Gastrocnemius medialis (tissue), 4 donors: ENCODE measurements around the gene MPPED2. TPM values are rescaled to one million over a fixed set of nuclear protein-coding genes. Genes with fewer than 3 reads are reported as not detected.

Source experiments
- ATAC-seq, 2 donors: fragments of 150-250 bp; one replicate each; pipeline ENCODE4 v1.9.1; 2016
- DNase-seq, 2 donors: peaks; one replicate each; pipeline ENCODE4 v3.0.0-alpha.2; 2019
- H3K27ac ChIP-seq, 4 donors: fragments of 200-600 bp; sonication (generic); 1 replicate in 1 of 4; 2 replicates in 3 of 4; pipeline ENCODE4 v1.5.1; 2016 to 2018; ENCODE audit warnings: mild to moderate bottlenecking in 2 of 4, moderate library complexity in 1 of 4
- H3K27me3 ChIP-seq, 3 donors: fragments of 200-600 bp; sonication (generic) in 2 of 3; 1 replicate in 1 of 3; 2 replicates in 2 of 3; pipeline versions ENCODE4 v1.5.1 to v1.6.0; 2016 to 2019; ENCODE audit warnings: mild to moderate bottlenecking in 1 of 3, moderate library complexity in 1 of 3
- H3K36me3 ChIP-seq, 2 donors: fragments of 200-600 bp; sonication (generic) in 1 of 2; one replicate each; pipeline ENCODE4 v1.5.1; 2017 to 2018
- H3K4me1 ChIP-seq, 2 donors: fragments of 200-600 bp; sonication (generic) in 1 of 2; one replicate each; pipeline ENCODE4 v1.5.1; 2016 to 2017; ENCODE audit warnings: mild to moderate bottlenecking in 2 of 2
- H3K4me3 ChIP-seq, 4 donors: fragments of 200-600 bp; sonication (generic) in 3 of 4; 1 replicate in 1 of 4; 2 replicates in 3 of 4; pipeline ENCODE4 v1.5.1; 2016 to 2019; ENCODE audit warnings: mild to moderate bottlenecking in 2 of 4
- H3K9me3 ChIP-seq, 3 donors: fragments of 200-600 bp; sonication (generic) in 2 of 3; 1 replicate in 1 of 3; 2 replicates in 2 of 3; pipeline ENCODE4 v1.5.1; 2016 to 2019
- CTCF ChIP-seq, 5 experiments: fragments of 450-650 bp in 3 of 5; fragments of 200-600 bp in 2 of 5; sonication (generic) in 2 of 5; IDR thresholded peaks in 4 of 5; conservative IDR thresholded peaks in 1 of 5; 1 replicate in 4 of 5; 2 replicates in 1 of 5; pipeline ENCODE4 v1.5.1; 2016 to 2019; ENCODE audit warnings: antibody characterized with exemption in 5 of 5, mild to moderate bottlenecking in 3 of 5, moderate library complexity in 3 of 5
- POLR2A ChIP-seq, 2 donors: fragments of 450-650 bp; IDR thresholded peaks; one replicate each; pipeline ENCODE4 v1.6.1; 2017; ENCODE audit warnings: antibody characterized with exemption in 2 of 2, mild to moderate bottlenecking in 2 of 2, moderate library complexity in 2 of 2
- in situ Hi-C, 4 donors: fragments of 200-750 bp; cut with MboI; loops; one replicate each; pipeline versions ENCODE4 v1.15.0 to v1.8.0; 2017; ENCODE audit warnings: low sequenced_read_pairs in 4 of 4
- intact Hi-C: fragments of 100-400 bp; cut with DNase I; formaldehyde crosslinking; loops from one replicate; pipeline ENCODE4 v1.15.1; 2023; ENCODE audit warnings: low total_unique reads
- total RNA-seq, 4 donors: library from RNA; depleted of rRNA; stranded (reverse); fragments of >200 nt; gene quantifications; one replicate each; pipeline versions ENCODE4 v1.1.0 to v1.2.3, GENCODE V29; 2016

MPPED2 gene
- total RNA-seq, 4 donors from 2014 or later, result 0.78 to 4.4 (median 2.2) TPM

DNA sequence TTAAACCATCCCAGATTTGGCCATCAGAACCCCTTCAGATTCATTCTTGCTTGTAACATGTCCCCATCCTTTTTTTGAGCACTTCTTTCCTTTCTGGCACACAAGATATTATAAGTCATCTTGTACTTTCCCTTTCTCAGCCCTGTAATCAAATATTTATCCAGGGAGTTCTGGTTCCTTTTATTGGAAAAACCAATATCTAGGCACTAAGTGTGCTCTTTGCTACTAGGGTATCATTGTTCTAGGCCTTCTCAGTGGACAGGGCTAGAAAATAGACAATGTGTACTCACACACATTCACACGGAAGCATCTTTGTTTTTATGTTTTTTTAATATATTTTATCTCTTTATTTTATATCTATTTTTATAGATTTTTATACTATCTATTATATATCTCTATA lies 216.0 kb downstream of the MPPED2 start:
- ATAC-seq (no peak), DNase-seq (no peak)
- in situ Hi-C loops, result no loop called here
- TF ChIP-seq CTCF (IDR thresholded peaks at IDR 0.05 in 4 of 5, conservative IDR thresholded peaks at IDR 0.05 in 1 of 5) (no peak), POLR2A (IDR thresholded peaks at IDR 0.05) (no peak)
- no peaks in the 10 kb centered on the region for H3K4me1 ChIP-seq
- no peak overlapping the region for H3K4me3 ChIP-seq
- H3K36me3 ChIP-seq, result no peaks in the 10 kb centered on the region
- no peak overlapping the region for H3K27ac ChIP-seq
- no peaks in the 10 kb centered on the region for H3K9me3 ChIP-seq
- intact Hi-C loops, result no loop called here
- no peaks in the 10 kb centered on the region for H3K27me3 ChIP-seq

DNA sequence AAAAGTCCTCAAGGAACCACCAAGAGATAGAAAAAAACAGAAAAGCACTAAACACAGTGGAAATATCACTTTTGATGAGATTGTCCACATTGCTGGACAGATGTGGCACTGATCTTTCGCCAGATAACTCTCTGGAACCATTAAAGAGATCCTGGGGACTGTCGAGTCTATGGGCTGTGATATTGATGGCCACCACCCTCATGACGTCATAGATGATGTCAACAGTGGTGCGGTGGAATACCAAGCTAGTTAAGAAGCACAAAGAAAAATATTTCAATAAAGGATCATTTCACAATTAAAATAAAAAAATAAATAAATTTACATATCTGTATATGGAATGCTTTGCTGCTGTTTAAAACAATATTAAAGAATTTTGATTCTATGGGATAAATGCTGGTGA lies 217.8 kb downstream of the MPPED2 start:
- no peaks in the 10 kb centered on the region for H3K9me3 ChIP-seq
- DNase-seq, result no peak
- no peak for ATAC-seq
- in situ Hi-C loops (loop anchor here in 1 of 4 donors (10.0 kb wide), 1 partner anchor 476 kb away; no protein-coding TSS in a partner anchor), intact Hi-C loops (no loop called here)
- no peak for TF ChIP-seq POLR2A (IDR thresholded peaks at IDR 0.05)
- no peak for TF ChIP-seq CTCF (IDR thresholded peaks at IDR 0.05 in 4 of 5, conservative IDR thresholded peaks at IDR 0.05 in 1 of 5)
- H3K27me3 ChIP-seq, result no peaks in the 10 kb centered on the region
- H3K4me1 ChIP-seq, result no peaks in the 10 kb centered on the region
- no peak overlapping the region for H3K4me3 ChIP-seq
- H3K36me3 ChIP-seq, result no peaks in the 10 kb centered on the region
- H3K27ac ChIP-seq, result no peak overlapping the region

GRCh38 chr11:30365793-30366517 lies 220.2 kb downstream of the MPPED2 start:
- H3K36me3 ChIP-seq, result no peaks in the 10 kb centered on the region
- H3K4me3 ChIP-seq, result no peak overlapping the region
- H3K27ac ChIP-seq, result no peak overlapping the region
- H3K27me3 ChIP-seq, result no peaks in the 10 kb centered on the region
- in situ Hi-C loops, result loop anchor here in 1 of 4 donors (10.0 kb wide), 1 partner anchor 479 kb away; no protein-coding TSS in a partner anchor
- TF ChIP-seq CTCF (IDR thresholded peaks at IDR 0.05 in 4 of 5, conservative IDR thresholded peaks at IDR 0.05 in 1 of 5) (no peak), POLR2A (IDR thresholded peaks at IDR 0.05) (no peak)
- no peaks in the 10 kb centered on the region for H3K9me3 ChIP-seq
- DNase-seq (no peak), ATAC-seq (no peak)
- intact Hi-C loops, result no loop called here
- H3K4me1 ChIP-seq, result no peaks in the 10 kb centered on the region

GRCh38 chr11:30364837-30365482 lies 221.2 kb downstream of the MPPED2 start:
- no peak overlapping the region for H3K4me3 ChIP-seq
- in situ Hi-C loops (loop anchor here in 1 of 4 donors (10.0 kb wide), 1 partner anchor 480 kb away; no protein-coding TSS in a partner anchor), intact Hi-C loops (no loop called here)
- no peaks in the 10 kb centered on the region for H3K36me3 ChIP-seq
- H3K4me1 ChIP-seq, result no peaks in the 10 kb centered on the region
- no peaks in the 10 kb centered on the region for H3K9me3 ChIP-seq
- ATAC-seq (no peak), DNase-seq (no peak)
- H3K27me3 ChIP-seq, result no peaks in the 10 kb centered on the region
- H3K27ac ChIP-seq, result no peak overlapping the region
- TF ChIP-seq POLR2A (IDR thresholded peaks at IDR 0.05) (no peak), CTCF (IDR thresholded peaks at IDR 0.05 in 4 of 5, conservative IDR thresholded peaks at IDR 0.05 in 1 of 5) (no peak)
